ENCODE results near the gene CLMN. TPM values are rescaled to one million over a fixed set of nuclear protein-coding genes. Genes with fewer than 3 reads are reported as not detected.
"Not testable (repeated sequence)": the region's sequence is repeated elsewhere in the genome, so short reads cannot be mapped to it uniquely, and the experiment has no call there.

Gene CLMN
- total RNA-seq, 1 donor from 2014 or later, result 0.29 TPM

GRCh38 chr14:95227279-95227860 is 92.3 kb downstream of the CLMN start:
- intact Hi-C loops (cut with micrococcal nuclease), result no loop called here

GRCh38 chr14:95226801-95227200 is 92.9 kb downstream of the CLMN start:
- intact Hi-C loops (cut with micrococcal nuclease), result no loop called here

- intact Hi-C loops (cut with micrococcal nuclease), result no loop called here
Observed at GRCh38 chr14:95225251-95225887, 94.3 kb downstream of the CLMN start.

GRCh38 chr14:95222870-95223398 is 96.8 kb downstream of the CLMN start:
- intact Hi-C loops (cut with micrococcal nuclease), result no loop called here

- intact Hi-C loops (cut with micrococcal nuclease), result no loop called here
Observed at GRCh38 chr14:95222151-95222631, 97.5 kb downstream of the CLMN start.

GRCh38 chr14:95221531-95221930 is 98.2 kb downstream of the CLMN start:
- intact Hi-C loops (cut with micrococcal nuclease), result no loop called here

- intact Hi-C loops (cut with micrococcal nuclease), result no loop called here
Observed at GRCh38 chr14:95220663-95221231, 99.0 kb downstream of the CLMN start.

- intact Hi-C loops (cut with micrococcal nuclease), result no loop called here
Observed at GRCh38 chr14:95218472-95219193, 101.1 kb downstream of the CLMN start.

- intact Hi-C loops (cut with micrococcal nuclease), result no loop called here
Observed at GRCh38 chr14:95218006-95218405, 101.7 kb downstream of the CLMN start.

GRCh38 chr14:95217391-95217900 is 102.3 kb downstream of the CLMN start:
- intact Hi-C loops (cut with micrococcal nuclease), result no loop called here

- intact Hi-C loops (cut with micrococcal nuclease), result no loop called here
Observed at GRCh38 chr14:95216008-95216407, 103.7 kb downstream of the CLMN start.

- intact Hi-C loops (cut with micrococcal nuclease), result no loop called here
Observed at GRCh38 chr14:95215094-95215725, 104.5 kb downstream of the CLMN start.

GRCh38 chr14:95213774-95214173 is 105.9 kb downstream of the CLMN start:
- intact Hi-C loops (cut with micrococcal nuclease), result no loop called here

GRCh38 chr14:95211721-95212504 is 107.8 kb downstream of the CLMN start:
- intact Hi-C loops (cut with micrococcal nuclease), result no loop called here

GRCh38 chr14:95210699-95211098 is 109.0 kb downstream of the CLMN start:
- intact Hi-C loops (cut with micrococcal nuclease), result no loop called here

GRCh38 chr14:95208598-95208997 is 111.1 kb downstream of the CLMN start:
- intact Hi-C loops (cut with micrococcal nuclease), result no loop called here

- intact Hi-C loops (cut with micrococcal nuclease), result no loop called here
Observed at GRCh38 chr14:95207475-95208233, 112.1 kb downstream of the CLMN start.

- intact Hi-C loops (cut with micrococcal nuclease), result no loop called here
Observed at GRCh38 chr14:95206534-95206933, 113.2 kb downstream of the CLMN start.

GRCh38 chr14:95204705-95205104 is 115.0 kb downstream of the CLMN start:
- intact Hi-C loops (cut with micrococcal nuclease), result no loop called here

GRCh38 chr14:95201745-95202144 is 118.0 kb downstream of the CLMN start:
- intact Hi-C loops (cut with micrococcal nuclease), result not testable (repeated sequence)
